Ecto neural progenitor cell (in vitro differentiated cells): ENCODE results near the gene GPR63.
"Not testable (repeated sequence)": the region's sequence is repeated elsewhere in the genome, so short reads cannot be mapped to it uniquely, and the experiment has no call there.

Experiments
- DNase-seq: peaks from one replicate; pipeline ENCODE4 v3.0.0-alpha.2; 2018; ENCODE audit warnings: low spot score

Gene GPR63, protein sequence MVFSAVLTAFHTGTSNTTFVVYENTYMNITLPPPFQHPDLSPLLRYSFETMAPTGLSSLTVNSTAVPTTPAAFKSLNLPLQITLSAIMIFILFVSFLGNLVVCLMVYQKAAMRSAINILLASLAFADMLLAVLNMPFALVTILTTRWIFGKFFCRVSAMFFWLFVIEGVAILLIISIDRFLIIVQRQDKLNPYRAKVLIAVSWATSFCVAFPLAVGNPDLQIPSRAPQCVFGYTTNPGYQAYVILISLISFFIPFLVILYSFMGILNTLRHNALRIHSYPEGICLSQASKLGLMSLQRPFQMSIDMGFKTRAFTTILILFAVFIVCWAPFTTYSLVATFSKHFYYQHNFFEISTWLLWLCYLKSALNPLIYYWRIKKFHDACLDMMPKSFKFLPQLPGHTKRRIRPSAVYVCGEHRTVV

GRCh38 chr6:96837081-96837971 lies at the start of gene GPR63:
Gene GPR63 (minus strand): TSS chr6:96837477. CDS start chr6:96799731, 37,746 bp downstream.
- DNase-seq = peak; percentile 84

- DNase-seq = no peak
These were observed 49.2 kb upstream of the GPR63 start for GRCh38 chr6:96886519-96886918.

DNA sequence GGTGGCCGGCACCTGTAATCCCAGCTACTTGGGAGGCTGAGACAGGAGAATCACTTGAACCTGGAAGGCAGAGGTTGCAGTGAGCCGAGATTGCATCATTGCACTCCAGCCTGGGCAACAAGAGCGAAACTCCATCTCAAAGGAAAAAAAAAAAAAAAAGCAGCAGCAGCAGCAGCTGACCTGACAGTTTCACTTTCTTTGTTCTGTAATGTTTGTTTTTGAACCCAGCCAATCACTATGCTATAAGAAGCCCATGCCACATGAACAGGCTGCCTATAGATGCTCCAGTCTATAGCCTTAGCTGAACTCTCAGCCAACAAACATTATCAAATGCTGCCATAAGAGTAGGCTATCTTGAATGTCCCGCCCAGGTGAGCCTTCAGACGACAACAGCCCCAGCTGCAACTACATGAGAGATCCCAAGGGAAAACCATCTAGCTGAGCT lies 47.9 kb upstream of the GPR63 start:
- not testable (repeated sequence) for DNase-seq

GRCh38 chr6:96878143-96878542 lies 40.9 kb upstream of the GPR63 start:
- no peak for DNase-seq

DNA sequence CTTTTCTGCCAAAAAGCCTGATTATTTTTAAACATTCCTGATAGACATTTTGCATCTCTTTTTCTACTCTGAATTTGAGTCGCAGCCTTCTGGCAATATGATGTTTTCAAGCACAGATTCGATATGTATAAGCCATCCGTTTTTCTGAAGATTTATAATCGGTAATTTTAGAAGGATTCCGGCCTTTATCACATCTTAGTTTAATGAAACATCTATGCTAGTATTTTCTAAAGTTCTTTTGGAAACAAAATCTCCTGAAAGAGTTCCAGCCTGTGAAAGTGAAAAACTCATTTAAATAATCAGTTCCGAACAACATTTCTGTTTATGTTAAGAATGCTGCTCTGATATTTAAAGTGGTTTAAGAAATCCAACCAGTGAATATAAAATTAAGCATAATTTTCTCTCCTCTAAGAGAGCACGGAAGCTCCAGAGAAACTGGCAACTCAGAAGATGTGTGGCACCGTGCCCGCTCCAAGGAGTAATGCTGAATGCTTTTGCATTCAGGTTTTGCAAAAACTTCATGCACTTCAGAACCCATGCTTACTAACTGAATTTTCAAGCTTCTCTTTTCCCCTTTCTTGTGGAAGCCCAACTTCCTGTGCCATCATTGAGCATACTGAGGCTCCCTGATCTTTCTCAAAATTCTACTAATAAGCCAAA lies 39.7 kb upstream of the GPR63 start:
- DNase-seq = no peak

DNA sequence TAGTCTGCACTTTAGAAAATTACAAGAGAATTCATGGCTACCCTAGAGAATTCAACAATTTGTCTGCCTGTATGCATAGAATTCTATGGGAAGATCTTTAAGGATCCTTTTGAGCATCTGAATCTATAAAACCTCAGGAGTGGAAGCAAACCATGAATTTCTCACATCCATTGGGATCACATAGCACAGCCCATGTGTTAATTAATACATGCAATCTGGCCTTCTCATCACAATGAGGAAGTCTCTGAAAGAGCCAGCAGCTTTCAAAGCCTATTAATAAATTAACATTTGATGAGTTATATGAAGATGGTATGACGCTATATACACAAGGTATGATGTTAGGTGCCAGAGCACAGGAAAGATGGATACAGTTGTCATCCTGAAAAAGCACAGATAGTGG lies 35.7 kb upstream of the GPR63 start:
- DNase-seq = no peak

DNA sequence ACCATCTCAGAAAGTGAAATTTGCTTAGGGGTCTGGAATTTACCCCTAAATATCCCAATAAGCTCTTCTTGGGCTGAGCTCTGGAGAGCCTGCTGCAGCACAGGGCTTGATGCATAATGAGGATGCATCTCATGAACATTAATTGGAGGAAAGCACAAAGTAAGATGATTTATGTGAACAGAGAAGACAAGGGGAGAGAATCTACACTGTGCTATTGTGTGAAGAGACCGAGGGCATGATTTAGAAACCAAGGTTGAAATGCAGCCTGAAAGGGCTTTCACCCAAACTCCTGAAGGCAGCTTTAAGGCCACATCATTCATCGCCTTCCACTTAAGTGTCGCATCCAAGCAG lies 27.8 kb upstream of the GPR63 start:
- no peak for DNase-seq

DNA sequence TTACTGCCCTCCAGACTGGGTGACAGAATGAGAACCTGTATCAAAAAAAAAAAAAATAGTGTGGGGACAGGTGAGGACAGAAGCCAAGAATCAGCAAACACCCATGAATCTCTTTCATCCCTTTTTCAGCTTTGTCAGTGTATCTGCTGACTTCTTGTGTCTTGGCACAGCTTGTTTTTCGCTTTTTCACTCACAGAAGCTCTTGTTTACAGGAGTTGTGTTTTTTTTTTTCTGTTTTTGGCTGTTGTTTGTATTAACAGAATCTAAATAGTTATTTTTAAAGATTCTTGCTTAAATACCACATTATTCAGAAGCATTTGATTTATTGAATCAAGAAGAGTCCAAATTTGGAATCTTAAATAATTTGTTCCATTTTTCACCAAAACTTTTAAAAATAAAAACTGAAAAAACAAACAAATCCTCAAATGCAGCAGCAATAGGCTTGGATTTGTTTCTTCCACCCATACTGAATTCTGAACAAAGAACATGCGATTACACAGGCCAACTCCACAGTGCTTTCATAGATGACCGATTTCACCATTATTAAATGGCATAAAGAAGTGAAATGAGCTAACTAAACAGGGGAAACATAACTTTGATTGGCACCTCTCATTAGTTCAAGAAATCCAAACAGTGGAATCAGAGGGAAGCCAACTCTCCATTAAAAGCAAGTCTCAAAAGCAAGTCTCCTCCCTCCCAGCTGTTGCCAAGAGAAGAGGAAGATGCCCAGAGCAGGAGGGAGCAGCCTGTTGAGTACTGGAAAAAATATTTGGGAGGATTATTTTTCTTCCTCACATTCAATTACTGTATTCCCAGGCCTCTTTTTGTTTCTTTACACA lies 27.2 kb upstream of the GPR63 start:
- no peak for DNase-seq

- no peak for DNase-seq
These were observed 25.3 kb upstream of the GPR63 start for GRCh38 chr6:96862560-96862959.

DNA sequence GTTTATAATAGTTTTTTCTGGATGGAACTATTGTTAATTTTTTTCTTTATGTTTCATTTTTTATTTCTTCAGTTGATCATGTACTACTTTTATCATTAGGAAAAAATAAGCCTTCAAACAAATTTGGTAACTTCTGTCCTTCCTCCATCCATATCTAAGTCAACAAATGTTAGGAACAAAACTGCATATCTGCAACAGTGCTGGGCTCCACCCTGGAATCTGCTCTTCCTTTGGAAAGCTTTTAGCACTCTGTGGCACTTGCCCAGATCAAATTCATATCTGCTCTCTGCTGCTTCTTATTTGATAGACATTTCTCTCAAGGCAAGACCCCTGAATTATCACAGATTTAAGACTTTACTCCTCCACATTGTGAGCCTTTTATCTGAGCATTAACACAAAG lies 24.3 kb upstream of the GPR63 start:
- DNase-seq = no peak

GRCh38 chr6:96856856-96857255 lies 19.6 kb upstream of the GPR63 start:
- no peak for DNase-seq

- no peak for DNase-seq
These were observed 15.8 kb upstream of the GPR63 start for GRCh38 chr6:96853083-96853482.

DNA sequence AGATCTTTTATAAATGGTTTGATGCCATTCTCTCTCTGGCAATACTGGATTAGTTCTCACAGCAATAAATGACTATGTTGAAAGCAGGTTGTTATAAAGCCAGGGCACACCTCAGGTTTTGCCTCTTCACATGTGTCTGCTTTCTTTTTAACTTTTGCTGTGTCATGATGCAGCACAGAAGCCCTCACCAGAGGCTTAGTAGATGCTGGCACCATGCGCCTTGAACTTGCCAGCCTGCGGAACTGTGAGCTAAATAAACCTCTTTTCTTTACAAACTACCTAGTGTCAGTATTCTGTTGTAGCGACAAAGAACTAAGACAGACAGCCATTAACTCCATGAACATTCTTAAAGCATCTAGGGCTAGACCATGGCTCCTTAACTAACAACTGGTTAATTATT lies 15.3 kb upstream of the GPR63 start:
- DNase-seq = no peak

DNA sequence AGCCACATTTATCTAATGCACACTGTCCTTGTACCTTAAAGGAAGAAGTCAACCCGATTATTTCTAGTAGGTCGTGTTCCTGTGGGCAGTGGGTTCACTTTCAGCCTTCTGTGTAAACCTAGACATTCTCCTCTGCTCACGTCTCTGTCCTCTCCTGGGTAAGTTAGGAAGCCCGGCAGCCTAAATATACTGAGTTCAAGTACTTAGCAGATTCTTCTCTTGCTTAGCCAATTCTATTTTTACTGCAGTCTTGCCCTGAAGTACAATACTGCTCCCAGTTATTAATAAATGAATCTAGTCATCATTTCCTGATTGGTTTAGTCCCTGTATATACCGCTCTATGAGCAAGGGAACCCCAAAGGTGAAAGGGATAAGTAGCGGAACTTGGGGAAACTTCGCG lies 14.6 kb upstream of the GPR63 start:
- DNase-seq = no peak

DNA sequence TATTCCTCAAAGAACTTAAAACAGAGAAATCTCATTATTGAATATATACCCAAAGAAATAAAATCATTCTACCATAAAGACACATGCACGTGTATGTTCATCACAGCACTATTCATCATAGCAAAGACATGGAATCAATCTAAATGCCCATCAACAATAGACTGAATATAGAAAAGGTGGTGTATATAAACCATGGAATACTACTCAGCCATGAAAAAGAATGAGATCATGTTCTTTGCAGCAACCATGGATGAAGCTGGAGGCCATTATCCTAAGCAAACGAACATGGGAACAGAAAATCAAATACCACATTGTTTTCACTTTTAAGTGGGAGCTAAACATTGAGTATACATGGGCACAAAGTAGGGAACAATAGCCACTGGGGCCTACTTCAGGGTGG lies 12.3 kb upstream of the GPR63 start:
- DNase-seq = no peak

GRCh38 chr6:96844530-96844929 lies 7.3 kb upstream of the GPR63 start:
- no peak for DNase-seq

DNA sequence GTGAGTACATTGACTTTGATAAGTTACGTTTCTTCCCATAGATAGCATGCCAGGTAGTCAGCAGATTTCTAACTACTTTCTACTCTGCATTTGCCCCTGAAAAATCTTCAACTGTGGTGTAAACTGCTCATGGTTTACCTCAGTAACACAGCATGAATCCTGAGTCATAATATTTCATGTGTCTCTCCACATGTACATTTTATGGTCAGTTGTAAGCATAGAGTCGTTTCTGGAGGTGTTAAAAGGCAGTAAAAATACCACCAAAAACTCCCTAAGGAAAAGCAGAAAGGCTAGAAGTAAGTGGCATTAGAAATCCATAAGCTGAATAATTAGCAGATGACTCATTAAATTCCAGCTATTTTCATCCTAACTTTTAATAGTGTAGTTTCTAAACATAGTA lies 4.1 kb upstream of the GPR63 start:
- DNase-seq = no peak

DNA sequence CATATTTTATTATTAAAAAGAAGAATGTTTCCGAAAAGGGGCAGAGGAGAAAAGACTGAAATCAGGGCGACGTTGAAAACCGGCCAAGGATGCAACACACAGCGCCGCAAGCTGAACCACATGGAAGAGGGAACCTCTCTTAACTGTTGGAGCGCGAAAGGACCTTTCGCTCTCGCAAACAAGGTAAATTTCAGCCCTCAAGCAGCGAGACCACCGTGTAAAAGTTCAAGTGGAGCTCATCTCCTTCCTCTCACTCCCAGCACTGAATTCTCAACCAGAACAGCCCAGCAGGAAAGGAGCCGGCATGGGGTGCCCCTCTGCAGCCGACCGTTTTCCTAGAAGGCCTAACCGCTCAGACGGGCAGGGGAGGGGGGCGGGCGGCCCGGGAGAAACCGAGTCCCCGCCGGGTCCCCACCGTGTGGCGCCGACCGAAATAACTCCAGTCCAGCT lies 621 bp downstream of the GPR63 start:
- peak; percentile 51 for DNase-seq

DNA sequence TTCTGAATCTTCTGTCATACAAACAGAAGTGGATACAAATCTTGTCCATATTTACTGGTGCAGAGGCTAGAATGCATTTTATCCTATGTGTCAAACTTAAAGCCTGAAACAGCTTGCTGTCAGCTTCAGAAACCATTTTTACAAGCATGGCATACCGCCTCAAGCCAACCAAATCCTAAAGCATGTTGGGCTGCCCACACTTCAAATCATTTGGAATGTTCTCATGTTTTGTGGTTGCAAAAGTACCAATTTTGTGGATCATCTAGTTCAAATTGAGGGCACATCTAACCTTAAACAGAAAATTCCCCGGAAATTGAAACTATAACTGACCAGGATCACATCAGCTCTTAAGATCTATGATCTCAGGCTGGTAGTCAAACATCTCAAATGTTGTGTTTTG lies 3.2 kb downstream of the GPR63 start:
- no peak for DNase-seq

DNA sequence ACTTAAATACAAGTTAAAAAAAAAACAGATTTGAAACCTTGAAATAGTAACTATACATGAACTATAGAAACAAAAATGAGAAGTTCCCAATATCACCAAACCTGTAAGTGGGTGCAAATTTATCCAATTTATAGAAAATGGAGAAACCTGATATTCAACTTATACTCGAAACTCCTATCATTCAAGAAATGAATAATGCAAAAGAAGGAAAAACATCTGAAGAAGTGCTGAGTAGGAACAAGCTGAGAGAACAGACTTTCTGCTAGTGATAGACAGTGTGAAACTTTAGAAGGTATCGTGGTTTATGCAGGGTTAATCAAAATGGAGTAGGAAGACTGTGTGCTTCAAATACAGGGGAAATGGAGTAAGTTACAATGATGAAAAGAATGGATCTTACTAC lies 4.5 kb downstream of the GPR63 start:
- no peak for DNase-seq

GRCh38 chr6:96826865-96827264 lies 10.4 kb downstream of the GPR63 start:
- no peak for DNase-seq

GRCh38 chr6:96823743-96824142 lies 13.5 kb downstream of the GPR63 start:
- DNase-seq = no peak
